SK-N-SH (cell line): ENCODE results near the gene SMPD3. TPM values are rescaled to one million over a fixed set of nuclear protein-coding genes. Genes with fewer than 3 reads are reported as not detected.

Experiments
- CTCF ChIA-PET: fragments of 300-600, 350-600 bp; formaldehyde crosslinking; extraction: SDS; loops from one replicate; lab custom pipeline; 2021; lab: Yijun Ruan, JAX
- POLR2A ChIA-PET: fragments of 350-600 bp; sonication (Branson Sonifier 250); formaldehyde crosslinking; extraction: SDS; loops from one replicate; lab custom pipeline; 2020; ENCODE audit warnings: antibody characterized with exemption, inconsistent platforms; lab: Yijun Ruan, JAX
- DNase-seq: peaks from one replicate; pipeline ENCODE4 v3.0.0; 2012
- H2AFZ ChIP-seq: fragments of 200-600 bp; sonication (generic); 2 replicates; pipeline ENCODE4 v1.8.1; 2016; ENCODE audit warnings: antibody characterized with exemption, mild to moderate bottlenecking, low read depth
- H3F3A ChIP-seq: fragments of 200-600 bp; sonication (generic); replicated peaks from 2 replicates; pipeline ENCODE3; 2016; ENCODE audit warnings: antibody characterized with exemption, mild to moderate bottlenecking; ENCODE audit not compliant: insufficient read depth
- H3K27ac ChIP-seq, 2 experiments: fragments of 200-500 bp in 1 of 2; fragments of 200-600 bp in 1 of 2; sonication (Bioruptor generic) in 1 of 2; sonication (generic), shearing (Covaris generic) in 1 of 2; 2 replicates each; pipeline versions ENCODE4 v1.5.1 to v1.6.1; 2014 to 2016; ENCODE audit warnings: low read depth in 2 of 2, inconsistent platforms in 1 of 2, low read length in 1 of 2, mild to moderate bottlenecking in 1 of 2, mixed read lengths in 1 of 2
- H3K27me3 ChIP-seq: fragments of 200-600 bp; sonication (generic), shearing (Covaris generic); 2 replicates; pipeline ENCODE4 v1.6.1; 2016; ENCODE audit warnings: mixed run types; ENCODE audit not compliant: insufficient read depth
- H3K36me3 ChIP-seq, 2 experiments: fragments of 200-500 bp in 1 of 2; fragments of 200-600 bp in 1 of 2; sonication (Bioruptor generic) in 1 of 2; sonication (generic) in 1 of 2; replicated peaks in 1 of 2; 2 replicates each; pipeline versions ENCODE3 to v1.5.1; 2014 to 2016; ENCODE audit warnings: low read length in 1 of 2, mild to moderate bottlenecking in 1 of 2; ENCODE audit not compliant: insufficient read depth in 2 of 2, control insufficient read depth in 1 of 2
- H3K4me1 ChIP-seq, 2 experiments: fragments of 200-500 bp in 1 of 2; fragments of 200-600 bp in 1 of 2; sonication (Bioruptor generic) in 1 of 2; sonication (generic), shearing (Covaris generic) in 1 of 2; 2 replicates each; pipeline versions ENCODE4 v1.5.1 to v1.6.1; 2014 to 2016; ENCODE audit warnings: low read depth in 1 of 2, low read length in 1 of 2, mixed run types in 1 of 2; ENCODE audit not compliant: insufficient read depth in 2 of 2, control insufficient read depth in 1 of 2
- H3K4me2 ChIP-seq: fragments of 200-600 bp; sonication (generic), shearing (Covaris generic); 2 replicates; pipeline ENCODE4 v1.6.1; 2017; ENCODE audit warnings: mixed run types
- H3K4me3 ChIP-seq, 2 experiments: fragments of 200-500 bp in 1 of 2; fragments of 200-600 bp in 1 of 2; sonication (Bioruptor generic) in 1 of 2; sonication (generic), shearing (Covaris generic) in 1 of 2; 2 replicates each; pipeline versions ENCODE4 v1.5.1 to v1.8.1; 2014 to 2016; ENCODE audit warnings: low read depth in 2 of 2, inconsistent platforms in 1 of 2, low read length in 1 of 2, mild to moderate bottlenecking in 1 of 2, mixed read lengths in 1 of 2, moderate library complexity in 1 of 2
- H3K79me2 ChIP-seq: fragments of 200-600 bp; sonication (generic); 2 replicates; pipeline ENCODE4 v1.8.1; 2017; ENCODE audit warnings: mild to moderate bottlenecking; ENCODE audit not compliant: insufficient read depth
- H3K9ac ChIP-seq: fragments of 200-600 bp; sonication (generic); 2 replicates; pipeline ENCODE4 v1.6.1; 2017; ENCODE audit warnings: mixed run types
- H3K9me2 ChIP-seq: fragments of 200-600 bp; sonication (generic); 2 replicates; pipeline ENCODE4 v1.6.1; 2017; ENCODE audit warnings: mixed run types
- H3K9me3 ChIP-seq: fragments of 200-600 bp; sonication (generic); 2 replicates; pipeline ENCODE4 v1.6.1; 2017; ENCODE audit warnings: mixed run types, mild to moderate bottlenecking, moderate library complexity
- H4K20me1 ChIP-seq: fragments of 200-600 bp; sonication (generic); 2 replicates; pipeline ENCODE4 v1.6.1; 2017; ENCODE audit warnings: mild to moderate bottlenecking, mixed run types; ENCODE audit not compliant: insufficient read depth
- CHD2 ChIP-seq: fragments of 150-350 bp; IDR thresholded peaks from 2 replicates; pipeline ENCODE4 v1.6.1; 2018; ENCODE audit warnings: low read length; ENCODE audit not compliant: partially characterized antibody
- CTCF ChIP-seq: fragments of 200-600 bp; sonication (generic); IDR thresholded peaks from 2 replicates; pipeline ENCODE4 v1.6.1; 2017; ENCODE audit warnings: antibody characterized with exemption, mild to moderate bottlenecking, moderate library complexity
- EP300 ChIP-seq, 2 experiments: IDR thresholded peaks; 2 replicates each; pipeline versions ENCODE4 v1.4.0 to v1.6.1; 2012; ENCODE audit warnings: borderline replicate concordance in 1 of 2, low read depth in 1 of 2, low read length in 1 of 2
- FOXM1 ChIP-seq: IDR thresholded peaks from 2 replicates; pipeline ENCODE4 v1.4.0; 2012; ENCODE audit warnings: low read depth, mild to moderate bottlenecking
- GABPA ChIP-seq: IDR thresholded peaks from 2 replicates; pipeline ENCODE4 v1.4.0; 2012; ENCODE audit warnings: low read depth, mild to moderate bottlenecking
- GATA2 ChIP-seq: sonication (generic); formaldehyde crosslinking; IDR thresholded peaks from 2 replicates; pipeline ENCODE4 v1.5.0; 2020; ENCODE audit warnings: mild to moderate bottlenecking, missing genetic modification reagents
- MAX ChIP-seq: IDR thresholded peaks from 2 replicates; pipeline ENCODE4 v1.4.0; 2012; ENCODE audit warnings: low read depth
- MXI1 ChIP-seq: IDR thresholded peaks from 2 replicates; pipeline ENCODE4 v1.6.1; 2012; ENCODE audit warnings: mild to moderate bottlenecking, low read depth, low read length, improper control_type of control experiment
- NFIC ChIP-seq: IDR thresholded peaks from 2 replicates; pipeline ENCODE4 v1.4.0; 2012; ENCODE audit warnings: borderline replicate concordance
- NRF1 ChIP-seq: IDR thresholded peaks from 2 replicates; pipeline ENCODE4 v1.6.1; 2012; ENCODE audit warnings: low read depth, mild to moderate bottlenecking, low read length
- PBX3 ChIP-seq: IDR thresholded peaks from 2 replicates; pipeline ENCODE4; 2012
- POLR2AphosphoS5 ChIP-seq: IDR thresholded peaks from 2 replicates; pipeline ENCODE4 v1.6.1; 2012; ENCODE audit warnings: low read depth, low read length
- RFX5 ChIP-seq: IDR thresholded peaks from 2 replicates; pipeline ENCODE4 v1.6.1; 2012; ENCODE audit warnings: mild to moderate bottlenecking, improper control_type of control experiment, low read length
- RXRA ChIP-seq: IDR thresholded peaks from 2 replicates; pipeline ENCODE4 v1.4.0; 2012; ENCODE audit warnings: low read depth, mild to moderate bottlenecking, borderline replicate concordance
- SIN3A ChIP-seq: IDR thresholded peaks from 2 replicates; pipeline ENCODE4 v1.6.1; 2012; ENCODE audit warnings: low read depth, mild to moderate bottlenecking, low read length, moderate library complexity, borderline replicate concordance
- TAF1 ChIP-seq: IDR thresholded peaks from 2 replicates; pipeline ENCODE4 v1.6.1; 2012; ENCODE audit warnings: low read depth, mild to moderate bottlenecking, low read length, moderate library complexity, borderline replicate concordance
- TCF12 ChIP-seq: IDR thresholded peaks from 2 replicates; pipeline ENCODE4 v1.4.0; 2012
- USF2 ChIP-seq: fragments of 150-350 bp; IDR thresholded peaks from 2 replicates; pipeline ENCODE4 v1.6.1; 2017; ENCODE audit warnings: antibody characterized with exemption, low read length, low read depth, borderline replicate concordance
- ZBTB33 ChIP-seq: IDR thresholded peaks from 2 replicates; pipeline ENCODE4 v1.4.0; 2012; ENCODE audit warnings: low read depth, borderline replicate concordance
- WGBS: methylation state at CpG from one replicate; pipeline ENCODE4 v1.1.6; 2017; ENCODE audit warnings: low lambda C conversion rate; 5-methylcytosine and 5-hydroxymethylcytosine counted together
- polyA plus RNA-seq, 3 experiments: library from polyadenylated mRNA; depleted of rRNA; stranded (reverse); fragments of >200 nt; gene quantifications; 2 replicates each; pipeline ENCODE4 v1.2.3, GENCODE V29; 2012

SMPD3 gene
- polyA plus RNA-seq, 1 of the 3 experiments (the other 2 are of a cell fraction), result 0.38 TPM

DNA sequence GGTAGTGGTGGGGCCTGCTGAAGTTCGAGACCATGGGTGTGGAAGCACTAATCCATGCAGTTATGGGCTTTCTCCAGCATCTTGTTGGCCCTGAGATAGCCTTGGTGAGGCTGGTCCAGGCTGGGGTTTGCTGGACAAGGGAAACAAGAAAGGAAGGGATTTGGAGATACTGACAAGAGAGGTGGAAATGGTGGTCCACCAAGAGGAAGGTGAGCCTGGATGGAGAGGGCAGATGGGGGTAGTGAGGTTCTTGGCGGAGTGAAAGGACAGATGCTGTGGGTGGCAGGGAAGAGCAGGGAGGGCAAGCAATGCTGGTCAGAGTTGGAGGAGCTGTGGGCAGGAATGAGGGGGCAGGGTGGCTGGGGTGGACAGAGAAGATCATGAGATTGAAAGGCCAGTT is 5.5 kb upstream of the SMPD3 start:
- POLR2A ChIA-PET, result no interaction called here
- TF ChIP-seq SIN3A, result no peak
- no peak for TF ChIP-seq MXI1
- TF ChIP-seq RXRA, result no peak
- no peak for TF ChIP-seq NFIC
- TF ChIP-seq USF2, result no peak
- TF ChIP-seq CHD2, result no peak
- no peak for TF ChIP-seq EP300 (IDR thresholded peaks at IDR 0.05; ENCODE audit: borderline replicate concordance in 1 of 2, low read depth in 1 of 2, low read length in 1 of 2)
- no peak for TF ChIP-seq PBX3
- TF ChIP-seq NRF1, result no peak
- no peak for TF ChIP-seq GATA2 (CRISPR knock-in tag)
- TF ChIP-seq POLR2AphosphoS5, result no peak
- TF ChIP-seq, all 33 proteins: peak for 0
- Histone ChIP-seq H3K4me1 (peaks cover 4 to 5% of the 10 kb centered on the region in 2 experiments; a peak in 2 of 4 replicates), H2AFZ (no peak overlapping the region), H3K9me2 (no peaks in the 10 kb centered on the region), H3K36me3 (no peaks in the 10 kb centered on the region), H4K20me1 (no peaks in the 10 kb centered on the region), H3K9me3 (no peaks in the 10 kb centered on the region), H3K27ac (no peak overlapping the region), H3K4me2 (no peak overlapping the region), H3K9ac (no peak overlapping the region), H3F3A (no peaks in the 10 kb centered on the region), H3K79me2 (no peaks in the 10 kb centered on the region), H3K4me3 (no peak overlapping the region), H3K27me3 (no peaks in the 10 kb centered on the region)
- WGBS, result 72% methylated on average over 2 of the region's 2 CpGs
- DNase-seq, result no peak
- CTCF ChIA-PET, result interaction anchor here (1.5 to 2.8 kb wide), 2 partner anchors 66 to 75 kb away, joined by 3 to 12 read pairs; no protein-coding TSS in a partner anchor

DNA sequence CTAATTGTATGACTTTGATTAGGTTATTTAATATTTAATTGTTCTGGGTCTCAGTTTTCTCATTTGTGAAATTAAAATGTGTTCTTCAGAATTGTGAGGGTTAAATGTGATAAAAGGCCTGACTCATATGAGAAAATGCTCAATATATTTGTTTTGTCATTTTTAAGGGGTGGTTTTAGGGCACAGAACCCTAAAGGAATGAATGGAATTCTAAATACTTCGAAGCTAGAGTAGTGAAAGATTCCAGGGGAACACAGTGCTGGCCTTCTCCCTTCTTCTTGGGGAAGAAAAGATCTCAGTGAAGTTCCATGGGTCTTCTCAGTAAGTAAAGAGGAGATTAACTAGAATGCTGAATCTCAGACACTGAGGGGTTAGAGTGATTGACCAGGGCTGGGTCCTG is 3.9 kb upstream of the SMPD3 start:
- POLR2A ChIA-PET, result no interaction called here
- no peak overlapping the region for H3K9ac ChIP-seq

More for the DNA sequence above, 3.9 kb upstream of the SMPD3 start:
- no peaks in the 10 kb centered on the region for H3K27me3 ChIP-seq
- WGBS, result 25% methylated on average over 1 of the region's 1 CpG
- no peaks in the 10 kb centered on the region for H3F3A ChIP-seq
- H2AFZ ChIP-seq, result no peak overlapping the region
- H3K27ac ChIP-seq, result no peak overlapping the region
- H3K4me1 ChIP-seq, result peaks cover 4 to 14% of the 10 kb centered on the region in 2 experiments; a peak in 2 of 4 replicates
- no peak for TF ChIP-seq ZBTB33
- TF ChIP-seq MAX, result no peak
- no peak for TF ChIP-seq CTCF
- TF ChIP-seq FOXM1, result no peak
- no peak for TF ChIP-seq GABPA
- no peak for TF ChIP-seq CHD2
- TF ChIP-seq GATA2 (CRISPR knock-in tag), result no peak
- TF ChIP-seq TCF12, result no peak
- TF ChIP-seq PBX3, result no peak
- TF ChIP-seq TAF1, result no peak
- TF ChIP-seq SIN3A, result no peak
- TF ChIP-seq RFX5, result no peak
- H3K79me2 ChIP-seq, result no peaks in the 10 kb centered on the region
- H3K9me2 ChIP-seq, result no peaks in the 10 kb centered on the region
- H3K4me3 ChIP-seq, result no peak overlapping the region
- no peaks in the 10 kb centered on the region for H4K20me1 ChIP-seq
- no peak for DNase-seq
- H3K4me2 ChIP-seq, result no peak overlapping the region
- CTCF ChIA-PET, result interaction anchor here (1.0 to 2.1 kb wide), 4 partner anchors 12 to 411 kb away, joined by 3 to 5 read pairs (median 4); no protein-coding TSS in a partner anchor
- H3K9me3 ChIP-seq, result no peaks in the 10 kb centered on the region
- H3K36me3 ChIP-seq, result no peaks in the 10 kb centered on the region
